ENCODE measurements around the gene AGAP2. TPM values are rescaled to one million over a fixed set of nuclear protein-coding genes. Genes with fewer than 3 reads are reported as not detected.
"Not testable (repeated sequence)": the region's sequence is repeated elsewhere in the genome, so short reads cannot be mapped to it uniquely, and the experiment has no call there.

AGAP2 gene
- total RNA-seq, 1 experiment from 2014 or later: 38.6 TPM

DNA sequence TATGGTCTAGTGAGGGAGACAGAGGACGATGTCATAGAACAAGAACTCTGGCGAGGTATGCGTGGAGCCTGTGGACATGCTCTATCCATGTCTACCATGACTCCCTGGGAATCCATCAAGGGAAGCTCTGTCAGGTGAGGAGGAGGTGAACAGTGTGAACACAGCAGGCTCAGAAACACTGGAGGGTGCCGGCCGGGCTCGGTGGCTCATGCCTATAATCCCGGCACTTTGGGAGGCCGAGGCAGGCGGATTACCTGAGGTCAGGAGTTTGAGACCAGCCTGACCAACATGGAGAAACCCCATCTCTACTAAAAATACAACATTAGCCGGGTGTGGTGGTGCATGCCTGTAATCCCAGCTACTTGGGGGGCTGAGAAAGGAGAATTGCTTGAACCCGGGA, 36.1 kb upstream of the AGAP2 start:
- peaks cover 20% of the 10 kb centered on the region for H3K36me3 ChIP-seq
- not testable (repeated sequence) for H3K27ac ChIP-seq; H3K27me3 ChIP-seq; H3K4me3 ChIP-seq; H3K9me3 ChIP-seq (replicated peaks); H3K4me1 ChIP-seq; DNase-seq

DNA sequence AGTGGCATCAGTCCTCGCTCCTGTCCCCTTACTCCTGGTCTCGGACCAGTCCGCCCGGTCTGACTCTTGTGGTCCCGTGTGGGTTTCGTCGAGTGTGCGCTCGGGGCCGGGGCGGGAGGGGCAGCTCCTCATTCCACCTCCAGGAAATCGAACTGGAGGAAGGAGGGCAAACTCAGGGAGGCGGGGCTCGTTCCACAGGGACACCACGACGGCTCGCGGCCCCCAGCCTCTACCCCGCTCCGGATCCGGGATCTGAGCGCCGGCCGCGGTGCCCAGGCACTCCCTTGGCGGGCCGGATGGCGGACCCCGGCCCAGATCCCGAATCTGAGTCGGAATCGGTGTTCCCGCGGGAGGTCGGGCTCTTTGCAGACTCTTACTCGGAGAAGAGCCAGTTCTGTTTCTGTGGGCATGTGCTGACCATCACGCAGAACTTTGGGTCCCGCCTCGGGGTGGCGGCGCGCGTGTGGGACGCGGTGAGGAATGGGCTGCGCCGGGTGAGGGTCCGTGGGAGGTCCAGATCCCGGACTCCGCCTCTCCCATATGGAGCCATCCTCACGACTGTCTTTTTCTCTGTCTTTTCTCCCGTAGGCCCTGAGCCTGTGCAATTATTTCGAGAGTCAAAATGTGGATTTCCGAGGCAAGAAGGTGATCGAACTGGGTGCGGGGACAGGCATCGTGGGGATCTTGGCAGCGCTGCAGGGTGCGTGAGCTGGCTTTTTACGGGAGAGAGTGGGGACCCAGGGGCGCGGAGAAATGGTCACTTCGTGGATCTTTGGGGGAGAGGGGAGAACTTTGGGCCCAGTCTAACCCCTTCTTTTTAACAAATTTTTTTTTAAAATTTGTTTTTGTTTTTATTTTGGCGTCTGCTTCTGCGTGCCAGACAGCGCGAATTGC, 34.1 kb upstream of the AGAP2 start, which contains the start of gene EEF1AKMT3:
TSS of gene EEF1AKMT3 (plus strand) at position 186 of the 894 bp plus-strand sequence. CDS start at position 297, 111 bp downstream.
- no peaks in the 10 kb centered on the region for H3K9me3 ChIP-seq (replicated peaks)
- H3K27ac ChIP-seq: peak within 1 kb of the TSS; percentile 91
- H3K4me3 ChIP-seq: peak within 1 kb of the TSS; percentile 78
- DNase-seq: peak; percentile 100
- H3K36me3 ChIP-seq: peaks cover 37% of the 10 kb centered on the region
- peaks cover 9% of the 10 kb centered on the region for H3K4me1 ChIP-seq
- no peaks in the 10 kb centered on the region for H3K27me3 ChIP-seq

DNA sequence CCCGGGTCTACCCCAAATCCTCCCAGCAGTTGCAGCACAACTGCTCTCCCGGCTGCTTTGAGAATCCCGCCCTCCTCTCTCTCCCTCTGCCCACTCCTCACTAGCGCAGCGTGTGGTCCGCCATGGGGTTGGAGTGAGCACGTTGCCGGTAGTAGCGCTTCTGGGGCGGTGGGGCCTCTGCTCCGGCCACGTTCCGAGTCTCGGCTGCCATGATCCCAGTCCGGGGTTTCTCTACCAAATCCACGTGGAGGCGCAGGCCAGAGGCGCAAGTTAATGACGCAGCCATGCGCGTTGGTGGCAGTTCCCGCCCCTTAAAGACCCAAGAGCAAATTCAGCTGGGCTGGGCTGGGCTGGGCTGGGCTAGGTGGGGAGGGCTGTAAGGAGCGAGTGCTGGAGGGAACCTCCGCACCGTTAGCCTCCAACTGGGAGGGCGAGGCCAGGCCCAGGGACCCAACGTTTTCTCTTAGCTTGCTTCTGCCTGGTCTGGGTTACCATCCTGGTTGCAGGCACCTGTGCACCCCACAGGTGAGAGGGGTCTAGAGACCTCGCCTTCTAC, 33.4 kb upstream of the AGAP2 start, which contains the start of gene METTL1:
TSS of gene METTL1 (minus strand) at position 233 of the 556 bp plus-strand sequence. CDS start at position 211, 22 bp downstream.
- peak within 1 kb of the TSS; percentile 78 for H3K4me3 ChIP-seq
- peak within 1 kb of the TSS; percentile 91 for H3K27ac ChIP-seq
- peaks cover 41% of the 10 kb centered on the region for H3K36me3 ChIP-seq
- no peaks in the 10 kb centered on the region for H3K9me3 ChIP-seq (replicated peaks)
- H3K4me1 ChIP-seq: peaks cover 14% of the 10 kb centered on the region
- DNase-seq: peak; percentile 100
- H3K27me3 ChIP-seq: no peaks in the 10 kb centered on the region

DNA sequence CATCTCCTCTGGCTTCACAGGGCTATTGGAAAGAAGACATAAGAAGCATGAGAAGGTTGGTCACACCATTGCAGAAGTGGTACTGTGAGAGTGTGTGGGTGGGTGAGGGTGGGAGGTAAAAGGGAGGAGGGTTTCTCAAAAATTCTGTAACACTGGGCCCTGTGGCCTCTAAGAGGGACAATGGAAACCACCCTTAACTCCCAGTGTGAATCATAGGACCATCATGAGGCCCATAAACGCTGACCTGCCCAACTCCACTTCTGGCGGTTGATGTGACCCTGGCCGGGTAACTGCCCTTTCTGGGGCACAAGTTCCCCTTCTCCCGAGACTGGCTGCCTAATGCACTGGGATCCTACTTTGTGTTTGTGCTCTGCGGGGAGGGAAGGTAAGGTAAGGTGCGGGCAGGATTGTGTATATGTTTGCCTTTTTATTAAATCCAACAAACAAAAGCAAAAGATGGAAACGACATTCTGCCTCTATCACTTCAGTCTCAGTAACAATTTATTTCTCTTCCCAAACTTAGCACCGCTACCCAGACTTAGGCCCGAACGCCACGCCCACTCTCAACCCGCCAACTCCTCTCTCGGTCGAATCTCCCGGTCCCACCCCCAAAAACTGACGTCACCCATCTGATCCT, 32.8 kb upstream of the AGAP2 start:
- DNase-seq: peak; percentile 100

DNA sequence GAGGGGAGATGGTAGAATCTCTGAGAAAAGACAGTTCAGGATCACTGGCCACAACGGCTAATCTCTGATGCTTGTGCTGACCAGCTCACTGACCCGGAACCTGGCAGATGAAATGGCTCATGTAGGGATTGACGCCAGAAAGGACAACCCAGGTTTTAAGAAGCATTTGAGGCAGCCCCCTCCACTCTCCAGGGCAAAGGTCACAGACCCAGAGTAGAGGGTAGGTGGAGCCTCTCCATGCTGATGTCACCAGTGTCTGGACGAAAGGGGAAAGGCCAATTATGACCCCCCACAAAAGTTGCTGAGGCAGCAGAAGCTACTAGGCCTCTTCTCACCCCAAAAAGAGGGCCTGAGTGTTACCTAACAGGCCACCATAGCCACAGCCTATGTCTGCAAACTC, 32.2 kb upstream of the AGAP2 start:
- Histone ChIP-seq H3K27me3 (no peaks in the 10 kb centered on the region), H3K4me1 (peaks cover 14% of the 10 kb centered on the region), H3K9me3 (replicated peaks) (no peaks in the 10 kb centered on the region), H3K27ac (no peak overlapping the region), H3K36me3 (peaks cover 49% of the 10 kb centered on the region), H3K4me3 (peak overlapping the region; percentile 78)
- DNase-seq: peak in 1 of 2 experiments; percentile 74

More for the DNA sequence above, 32.8 kb upstream of the AGAP2 start:
- H3K27ac ChIP-seq: peak overlapping the region; percentile 91
- H3K4me3 ChIP-seq: peak overlapping the region; percentile 78
- H3K27me3 ChIP-seq: no peaks in the 10 kb centered on the region
- H3K36me3 ChIP-seq: peaks cover 47% of the 10 kb centered on the region
- H3K9me3 ChIP-seq (replicated peaks): no peaks in the 10 kb centered on the region
- H3K4me1 ChIP-seq: peaks cover 14% of the 10 kb centered on the region

DNA sequence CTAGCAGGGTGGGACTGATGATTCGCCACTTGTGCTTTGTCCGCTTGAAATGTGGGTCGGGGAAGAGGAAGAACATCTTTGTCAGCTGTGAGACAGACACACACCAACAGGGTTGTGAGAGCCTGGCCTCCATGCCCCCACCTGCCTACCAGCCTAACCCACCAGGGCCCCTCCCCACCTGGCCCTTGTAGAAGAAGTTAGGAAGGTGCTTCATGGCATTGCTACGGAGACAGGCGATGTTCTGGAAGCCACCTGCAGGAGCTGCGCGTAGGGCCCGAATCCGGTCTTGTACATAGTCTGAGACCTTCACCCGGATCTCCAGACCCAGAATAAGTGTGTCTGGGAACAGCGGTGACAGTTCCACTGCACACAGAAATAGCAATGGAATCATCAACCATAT, 31.1 kb upstream of the AGAP2 start:
- H3K4me1 ChIP-seq: peaks cover 14% of the 10 kb centered on the region
- no peaks in the 10 kb centered on the region for H3K9me3 ChIP-seq (replicated peaks)
- no peak overlapping the region for H3K4me3 ChIP-seq
- peak in 1 of 2 experiments; percentile 68 for DNase-seq
- H3K27me3 ChIP-seq: no peaks in the 10 kb centered on the region
- no peak overlapping the region for H3K27ac ChIP-seq
- peaks cover 56% of the 10 kb centered on the region for H3K36me3 ChIP-seq

DNA sequence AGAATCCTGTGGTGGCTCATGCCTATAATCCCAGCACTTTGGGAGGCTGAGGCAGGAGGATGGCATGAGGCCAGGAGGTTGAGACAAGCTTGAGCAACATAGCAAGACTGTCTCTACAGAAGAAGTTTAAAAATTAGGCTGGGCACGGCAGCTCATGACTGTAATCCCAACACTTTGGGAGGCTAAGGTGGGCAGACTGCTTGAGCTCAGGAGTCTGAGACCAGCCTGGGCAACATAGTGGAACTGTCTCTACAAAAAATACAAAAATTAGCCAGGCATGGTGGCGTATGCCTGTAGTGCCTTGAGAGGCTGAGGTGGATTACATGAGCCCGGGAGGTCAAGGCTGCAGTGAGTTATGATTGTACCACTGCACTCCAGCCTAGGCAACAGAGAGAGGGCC, 29.3 kb upstream of the AGAP2 start:
- Histone ChIP-seq H3K9me3 (replicated peaks) (no peaks in the 10 kb centered on the region), H3K27ac (no peak overlapping the region), H3K36me3 (peaks cover 71% of the 10 kb centered on the region), H3K4me3 (no peak overlapping the region), H3K27me3 (no peaks in the 10 kb centered on the region), H3K4me1 (peaks cover 9% of the 10 kb centered on the region)
- DNase-seq: no peak

DNA sequence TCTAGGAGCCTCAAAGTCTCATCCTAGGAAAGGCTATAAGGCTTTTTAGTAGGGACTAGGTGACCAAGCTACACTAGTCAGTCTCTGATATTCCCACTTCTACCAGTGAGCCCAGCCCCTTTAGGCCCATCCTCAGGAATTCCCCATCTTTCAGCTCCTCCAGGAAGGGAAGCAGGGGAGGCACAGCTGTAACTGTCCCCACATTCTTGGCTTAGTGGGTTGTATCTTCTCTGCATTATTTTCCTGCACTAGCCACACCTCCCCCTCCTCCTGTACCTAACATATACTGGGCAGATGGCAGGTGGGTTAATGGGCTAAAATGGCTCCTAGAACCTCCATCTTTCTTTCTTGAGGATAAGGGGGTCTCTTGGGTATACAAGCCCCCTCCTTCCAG, 28.8 kb upstream of the AGAP2 start:
- Histone ChIP-seq H3K9me3 (replicated peaks) (no peaks in the 10 kb centered on the region), H3K4me3 (no peak overlapping the region), H3K27me3 (no peaks in the 10 kb centered on the region), H3K36me3 (peaks cover 76% of the 10 kb centered on the region), H3K4me1 (peaks cover 9% of the 10 kb centered on the region), H3K27ac (no peak overlapping the region)
- peak; percentile 72 to 75 for DNase-seq

DNA sequence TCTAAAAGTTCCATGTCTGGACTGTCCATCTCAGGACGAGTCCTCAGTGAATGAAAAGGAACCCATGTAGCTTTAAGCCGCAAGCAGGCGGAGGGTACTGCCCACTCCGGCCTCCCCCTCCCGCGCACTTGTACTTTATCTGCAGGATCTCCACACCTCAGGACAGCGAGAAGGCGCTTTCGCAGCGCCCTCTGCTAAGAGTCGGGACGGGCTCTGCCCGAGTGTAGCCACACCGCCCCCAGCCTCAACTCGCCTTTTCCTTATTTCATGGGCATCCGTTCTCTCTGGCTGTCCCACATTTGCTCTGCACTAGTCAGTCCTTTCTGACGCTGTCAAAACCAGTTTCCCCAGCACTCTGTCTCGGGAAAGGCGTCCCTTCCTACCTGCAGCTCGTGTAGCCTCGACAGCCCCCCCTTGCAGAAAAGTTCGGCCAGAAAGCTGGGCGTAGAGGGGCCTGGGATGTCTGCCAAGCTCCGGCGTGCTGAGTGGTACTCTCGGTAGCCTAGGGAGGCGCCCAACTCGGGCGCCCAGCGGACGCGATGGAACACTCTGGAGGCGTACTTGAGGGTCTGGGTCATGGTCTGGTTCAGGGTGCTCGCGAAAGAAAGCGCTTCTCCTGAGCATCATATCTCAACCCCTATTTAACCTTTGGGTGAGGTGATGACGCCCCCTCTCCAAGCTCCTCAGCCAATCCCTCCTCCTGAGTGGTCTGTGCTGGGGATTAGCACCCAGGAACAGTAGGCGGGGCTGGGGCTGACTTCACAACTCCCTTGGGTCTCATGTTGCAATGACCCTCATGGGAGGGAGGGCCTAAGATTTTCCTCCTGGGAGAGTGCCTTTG, 28.1 kb upstream of the AGAP2 start, which contains the start of gene CYP27B1:
TSS of gene CYP27B1 (minus strand) at position 615 of the 841 bp plus-strand sequence. CDS start at position 578, 37 bp downstream.
- peaks cover 9% of the 10 kb centered on the region for H3K4me1 ChIP-seq
- peak in 1 of 2 experiments; percentile 89 for DNase-seq
- peaks cover 83% of the 10 kb centered on the region for H3K36me3 ChIP-seq
- no peak within 1 kb of the TSS for H3K4me3 ChIP-seq
- H3K27ac ChIP-seq: no peak within 1 kb of the TSS
- H3K9me3 ChIP-seq (replicated peaks): no peaks in the 10 kb centered on the region
- no peaks in the 10 kb centered on the region for H3K27me3 ChIP-seq

DNA sequence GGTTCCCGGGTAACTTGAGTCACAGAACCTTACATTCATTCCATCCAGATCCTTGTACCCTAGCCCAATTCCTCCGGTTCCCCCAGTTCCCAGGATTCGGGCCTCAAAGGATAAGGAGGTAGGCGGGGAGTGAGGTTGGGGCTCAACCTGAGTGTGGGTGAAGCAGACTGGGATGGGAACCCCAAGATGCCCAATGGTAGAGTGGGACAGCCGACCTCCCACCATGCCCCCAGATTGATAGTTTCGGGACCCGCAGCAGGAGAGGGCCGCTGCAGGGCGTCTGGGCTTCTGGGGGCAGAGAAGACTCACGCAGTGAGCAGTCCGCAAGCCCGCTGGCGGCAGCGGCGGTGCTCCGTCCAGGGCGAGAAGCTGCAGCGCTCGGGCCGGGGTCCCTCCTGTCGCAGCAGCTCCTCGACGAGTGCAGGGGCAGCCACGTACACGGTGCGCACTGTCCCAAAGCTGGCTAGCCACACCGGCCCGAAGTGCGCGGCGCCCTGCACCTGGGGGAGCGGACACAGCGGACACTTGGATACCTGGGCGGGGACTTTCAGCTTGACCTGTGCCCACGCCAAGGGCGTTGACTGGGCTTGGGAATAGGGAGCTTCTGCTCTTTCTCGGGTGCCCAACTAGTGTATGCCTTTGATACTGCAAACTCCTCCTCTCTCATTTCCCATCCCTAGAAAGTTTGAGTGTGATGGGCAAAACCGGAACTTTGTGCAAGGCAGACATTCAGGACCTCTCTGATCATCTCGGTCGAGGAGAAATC, 27.3 kb upstream of the AGAP2 start:
- DNase-seq: peak; percentile 65 to 68
- no peak overlapping the region for H3K27ac ChIP-seq
- H3K36me3 ChIP-seq: peaks cover 84% of the 10 kb centered on the region
- H3K4me1 ChIP-seq: peaks cover 6% of the 10 kb centered on the region
- H3K4me3 ChIP-seq: no peak overlapping the region
- H3K9me3 ChIP-seq (replicated peaks): no peaks in the 10 kb centered on the region
- no peaks in the 10 kb centered on the region for H3K27me3 ChIP-seq

DNA sequence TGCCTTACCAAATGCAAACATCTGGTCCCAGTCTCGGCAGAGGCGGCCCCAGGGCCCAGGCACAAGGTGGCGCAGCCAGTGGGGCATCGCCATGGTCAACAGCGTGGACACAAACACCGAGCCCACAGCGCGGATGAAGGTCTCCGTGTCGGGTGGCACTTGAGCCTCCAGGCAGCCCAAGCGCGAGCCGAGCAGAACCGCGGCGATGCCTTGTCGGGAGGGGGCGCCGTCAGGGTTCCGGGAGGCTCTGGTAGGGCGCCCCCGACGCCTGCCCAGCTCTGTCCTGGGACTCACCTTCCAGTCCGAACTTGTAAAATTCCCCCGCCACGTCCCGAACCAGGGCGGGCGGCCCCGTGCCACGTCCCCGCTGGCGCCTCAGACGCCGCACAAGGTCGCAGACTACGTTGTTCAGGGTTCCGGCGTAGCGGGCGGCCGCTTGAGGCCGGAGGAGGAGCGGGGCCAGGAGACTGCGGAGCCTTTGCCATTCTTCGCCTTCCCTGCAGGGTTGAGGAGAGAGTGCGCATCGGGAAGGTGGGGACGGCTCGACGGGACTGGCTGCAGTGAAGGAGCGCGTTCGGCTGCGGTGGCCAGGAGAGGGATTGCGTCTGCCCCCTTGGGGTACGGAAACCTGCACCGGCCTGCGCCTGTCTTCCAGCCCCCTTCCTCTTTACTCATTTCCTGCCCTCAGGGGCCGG, 26.6 kb upstream of the AGAP2 start:
- Histone ChIP-seq H3K9me3 (replicated peaks) (no peaks in the 10 kb centered on the region), H3K4me3 (no peak overlapping the region), H3K4me1 (peaks cover 5% of the 10 kb centered on the region; the same call in 1 of the 2 replicates), H3K27me3 (no peaks in the 10 kb centered on the region), H3K27ac (no peak overlapping the region), H3K36me3 (peaks cover 81% of the 10 kb centered on the region)
- peak; percentile 64 to 74 for DNase-seq

DNA sequence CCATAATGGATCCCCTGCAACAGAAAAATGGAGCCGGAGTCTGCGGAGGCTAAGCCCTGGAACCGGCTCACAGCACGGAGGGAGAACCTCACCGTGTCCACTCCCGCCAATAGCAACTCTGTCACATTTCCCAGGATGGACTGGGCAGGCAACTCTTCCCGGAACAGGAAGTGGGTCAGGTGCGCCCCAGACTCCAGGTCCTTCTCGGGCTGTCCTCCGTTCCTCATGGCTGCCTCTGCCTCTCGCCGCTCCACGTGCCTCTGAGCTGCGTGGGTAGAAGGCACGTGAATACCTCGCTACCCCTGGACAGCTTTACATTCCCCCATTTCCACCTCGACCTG, 26.1 kb upstream of the AGAP2 start:
- DNase-seq: peak; percentile 62 to 67
- no peaks in the 10 kb centered on the region for H3K9me3 ChIP-seq (replicated peaks)
- H3K4me3 ChIP-seq: no peak overlapping the region
- H3K36me3 ChIP-seq: peaks cover 76% of the 10 kb centered on the region
- no peaks in the 10 kb centered on the region for H3K27me3 ChIP-seq
- peaks cover 5% of the 10 kb centered on the region; the same call in 1 of the 2 replicates for H3K4me1 ChIP-seq
- no peak overlapping the region for H3K27ac ChIP-seq
